ENCODE data around the gene RRP9.

- no peak for TF ChIP-seq REST (IDR thresholded peaks at IDR 0.05; ENCODE audit: low read depth, low read length)
- no peak for TF ChIP-seq KDM1A (IDR thresholded peaks at IDR 0.05; ENCODE audit: borderline replicate concordance)
Observed at GRCh38 chr3:51974277-51974962, 32.7 kb upstream of the RRP9 start.
